Stimulated activated CD8-positive, alpha-beta memory T cell treated with anti-CD3 and anti-CD28 coated beads, Interleukin-7, amount 100 ng/mL, for 24 hours (primary cell): ENCODE measurements around the gene LBHD2.
"Not testable (repeated sequence)": the region's sequence is repeated elsewhere in the genome, so short reads cannot be mapped to it uniquely, and the experiment has no call there.

ENCODE experiments used
- DNase-seq: peaks from one replicate; pipeline ENCODE4 v3.0.0-alpha.2; 2020; ENCODE audit warnings: low read depth

The LBHD2 gene

GRCh38 chr14:103084021-103084919 is at the start of gene LBHD2:
LBHD2 (plus strand) TSS chr14:103084210; CDS start chr14:103086013, 1,803 bp downstream.
- no peak for DNase-seq

DNA sequence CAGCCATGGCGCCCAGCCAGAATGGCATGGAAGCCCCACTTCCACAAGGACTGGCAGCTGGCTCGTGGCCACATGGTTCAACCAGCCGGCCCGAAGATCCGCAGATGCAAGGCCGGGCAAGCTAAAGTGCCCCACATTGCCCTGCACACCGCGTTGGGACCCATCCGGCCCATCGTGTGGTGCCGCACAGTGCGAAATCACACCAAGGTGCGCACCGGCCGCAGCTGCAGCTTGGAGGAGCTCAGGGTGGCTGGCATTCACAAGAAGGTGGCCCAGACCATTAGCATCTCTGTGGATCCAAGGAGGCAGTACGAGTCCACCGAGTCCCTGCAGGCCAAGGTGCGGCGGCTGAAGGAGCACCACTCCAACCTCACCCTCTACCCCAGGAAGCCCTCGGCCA is 42.5 kb upstream of the LBHD2 start:
- DNase-seq = no peak

- DNase-seq = no peak
Observed at GRCh38 chr14:103043257-103044015, 40.6 kb upstream of the LBHD2 start.

- DNase-seq = no peak
Observed at GRCh38 chr14:103045371-103045869, 38.6 kb upstream of the LBHD2 start.

DNA sequence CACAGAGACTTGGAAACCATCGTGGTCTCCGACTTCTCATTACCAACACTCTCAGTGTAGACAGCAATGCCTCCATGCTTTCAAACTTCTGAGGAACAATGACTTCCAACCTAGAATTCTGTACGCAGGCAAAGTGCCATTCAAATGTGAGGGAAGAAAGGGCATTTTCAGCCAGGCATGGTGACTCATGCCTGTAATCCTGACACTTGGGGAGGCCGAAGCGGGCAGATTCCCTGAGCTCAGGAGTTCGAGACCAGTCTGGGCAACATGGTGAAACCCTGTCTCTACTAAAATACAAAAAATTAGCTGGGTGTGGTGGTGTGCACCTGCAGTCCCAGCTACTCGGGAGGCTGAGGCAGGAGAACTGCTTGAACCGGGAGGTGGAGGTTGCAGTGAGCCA is 36.6 kb upstream of the LBHD2 start:
- DNase-seq = not testable (repeated sequence)

- DNase-seq = no peak
Observed at GRCh38 chr14:103050935-103051334, 33.1 kb upstream of the LBHD2 start.

DNA sequence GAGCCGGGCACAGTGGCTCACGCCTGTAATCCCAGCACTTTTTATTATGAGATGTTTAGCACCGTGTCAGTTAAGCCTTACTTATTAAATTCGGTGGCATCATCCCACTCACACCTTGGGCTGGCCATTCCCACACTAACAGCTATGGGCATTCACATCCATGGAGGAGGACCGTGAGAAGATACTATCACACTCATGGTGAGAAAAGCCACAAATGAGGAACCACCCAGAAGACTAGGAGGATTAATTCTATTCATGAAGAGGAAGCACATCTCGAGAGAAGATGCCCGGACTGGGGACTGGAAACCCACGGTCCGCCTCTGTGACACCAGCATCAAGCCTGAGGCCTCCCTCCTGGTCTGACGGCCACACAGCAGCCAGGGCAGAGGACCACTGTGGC is 31.6 kb upstream of the LBHD2 start:
- DNase-seq = no peak

- no peak for DNase-seq
Observed at GRCh38 chr14:103055695-103056094, 28.3 kb upstream of the LBHD2 start.

- DNase-seq = no peak
Observed at GRCh38 chr14:103056322-103057027, 27.5 kb upstream of the LBHD2 start.

- no peak for DNase-seq
Observed at GRCh38 chr14:103057028-103057371, 27.0 kb upstream of the LBHD2 start.

DNA sequence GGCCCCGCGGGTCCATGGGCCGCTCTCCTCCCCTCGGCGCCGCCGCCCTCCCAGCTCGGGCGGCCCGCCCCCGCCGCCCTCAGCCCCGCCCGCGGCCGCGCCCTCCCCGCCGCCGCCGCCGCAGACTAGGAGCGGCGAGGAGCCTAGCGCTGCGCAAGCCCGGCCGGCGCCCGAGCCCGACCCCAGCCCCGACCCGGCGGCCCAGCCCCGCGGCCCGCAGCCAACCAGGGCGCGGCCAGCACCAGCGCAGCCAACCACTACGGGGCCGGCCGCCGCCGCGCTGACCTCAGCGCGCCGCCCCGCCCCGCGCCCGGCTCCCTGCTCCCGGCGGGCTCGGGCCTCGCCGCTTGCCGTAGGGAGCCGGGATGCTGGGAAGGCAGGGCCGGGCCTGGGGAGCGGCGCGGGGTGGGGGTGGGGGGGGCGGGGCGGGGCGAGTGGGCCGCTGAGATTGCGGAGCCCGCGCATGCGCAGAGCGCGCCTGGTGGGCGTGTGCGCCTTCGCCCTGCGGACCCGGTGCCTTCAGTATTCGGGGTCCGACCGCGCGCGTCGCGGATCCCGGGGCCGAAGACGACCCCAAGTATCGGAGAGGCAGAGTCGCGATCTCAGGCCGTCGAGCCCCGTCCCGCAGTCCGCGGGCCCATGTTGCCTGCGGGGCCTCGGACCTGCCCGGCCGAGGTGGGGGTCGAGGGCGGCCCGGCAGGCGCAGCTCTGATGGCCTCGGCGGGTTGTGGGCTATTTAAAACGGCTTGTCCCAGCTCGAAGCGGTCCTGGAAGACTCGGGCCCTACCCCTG is 26.4 kb upstream of the LBHD2 start, which contains the start of gene CDC42BPB:
Gene CDC42BPB (minus strand): TSS at position 178 of the 792 bp plus-strand sequence. CDS start 376 bp downstream, outside the sequence.
- peak; percentile 16 for DNase-seq

DNA sequence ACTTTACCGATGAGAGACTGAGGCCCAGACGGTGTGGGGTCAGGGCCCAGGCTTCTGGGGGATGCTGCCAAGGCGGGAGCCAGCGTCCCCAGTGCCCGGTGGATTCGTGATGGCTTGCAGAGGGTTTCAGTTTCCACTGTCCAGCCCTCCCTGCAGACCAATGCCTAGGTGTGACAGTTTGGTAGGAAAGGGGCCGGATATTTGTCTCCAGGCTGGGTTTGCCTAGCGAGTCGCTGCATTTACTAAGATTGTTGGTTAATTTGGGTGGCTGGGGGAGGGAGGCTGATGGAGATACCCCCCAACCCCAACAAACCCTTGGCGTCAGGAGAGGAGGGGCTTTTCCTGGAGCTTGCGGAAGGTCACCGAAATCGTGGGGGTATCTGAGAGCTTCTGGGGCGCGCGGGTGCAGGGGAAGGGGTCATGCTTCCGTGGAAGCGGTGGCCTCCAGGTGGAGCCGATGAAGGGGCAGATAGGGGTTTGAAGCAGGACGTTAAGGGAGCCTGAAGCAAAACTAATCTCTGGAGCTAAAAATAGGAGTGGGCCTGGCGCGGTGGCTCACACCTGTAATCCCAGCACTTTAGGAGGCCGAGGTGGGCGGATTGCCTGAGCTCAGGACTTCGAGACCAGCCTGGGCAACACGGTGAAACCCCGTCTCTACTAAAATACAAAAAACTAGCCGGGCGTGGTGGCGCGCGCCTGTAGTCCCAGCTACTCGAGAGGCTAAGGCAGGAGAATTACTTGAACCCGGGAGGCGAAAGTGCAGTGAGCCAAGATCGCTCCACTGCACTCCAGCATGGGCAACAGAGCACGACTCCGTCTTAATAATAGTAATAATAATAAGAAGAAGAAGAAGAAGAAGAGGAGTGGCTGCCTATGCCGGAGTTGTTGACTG is 25.6 kb upstream of the LBHD2 start:
- DNase-seq = no peak

- DNase-seq = no peak
Observed at GRCh38 chr14:103059556-103059955, 24.5 kb upstream of the LBHD2 start.

GRCh38 chr14:103061482-103061976 is 22.5 kb upstream of the LBHD2 start:
- DNase-seq = no peak

DNA sequence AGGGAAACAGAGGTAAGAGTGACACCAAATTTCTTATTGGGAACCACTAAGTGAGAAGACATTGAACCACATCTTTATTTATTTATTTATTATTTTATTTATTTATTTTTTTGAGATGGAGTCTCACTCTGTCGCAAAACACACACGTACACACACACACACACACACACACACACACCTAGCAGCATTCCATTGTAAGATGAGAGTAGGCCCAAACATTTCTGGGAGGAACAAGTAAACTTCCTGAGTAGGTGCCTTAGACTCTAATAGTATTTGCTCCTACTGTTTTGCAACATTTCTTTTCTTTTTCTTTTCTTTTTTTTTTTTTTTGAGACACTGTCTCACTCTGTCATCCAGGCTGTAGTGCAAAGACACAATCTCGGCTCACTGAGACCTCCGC is 19.6 kb upstream of the LBHD2 start:
- no peak for DNase-seq

GRCh38 chr14:103064978-103065377 is 19.0 kb upstream of the LBHD2 start:
- DNase-seq = no peak

DNA sequence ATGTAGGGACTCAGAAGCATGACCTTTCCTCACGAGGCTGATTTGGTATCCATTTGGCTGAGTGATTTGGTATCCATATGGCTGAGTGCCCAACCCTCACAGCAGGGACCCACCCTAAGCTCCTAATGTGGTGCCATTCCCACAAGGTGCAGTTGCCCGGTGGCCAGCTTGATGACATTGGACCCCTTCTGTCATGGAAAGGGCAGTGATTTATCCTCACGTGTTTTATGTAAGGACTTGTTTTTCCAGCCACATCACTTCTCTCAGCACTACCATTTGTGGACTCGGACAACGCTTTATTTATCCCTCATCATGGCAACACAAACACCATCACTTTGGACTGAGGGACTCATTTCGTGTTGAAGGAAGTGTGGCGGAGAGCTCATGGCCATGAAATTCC is 18.1 kb upstream of the LBHD2 start:
- DNase-seq = no peak

DNA sequence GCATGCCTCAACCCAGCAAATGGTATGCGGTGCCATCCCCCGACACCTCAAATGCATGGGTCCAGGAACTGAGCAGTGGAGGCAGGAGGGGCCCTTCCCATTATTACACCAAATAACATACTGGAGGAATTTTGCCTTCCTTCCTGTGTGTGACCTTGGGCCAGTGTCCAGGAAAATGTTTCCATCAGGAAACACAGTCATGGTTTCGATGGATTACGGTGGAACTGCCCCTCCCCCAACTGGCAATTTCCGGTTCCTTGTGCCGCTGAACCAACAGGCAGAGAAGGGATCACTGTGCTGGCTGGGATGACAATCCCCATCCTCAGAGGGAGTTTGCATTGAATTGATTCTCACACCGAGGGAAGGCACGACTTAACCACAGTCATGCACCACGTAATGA is 17.6 kb upstream of the LBHD2 start:
- DNase-seq = no peak

GRCh38 chr14:103067231-103067954 is 16.6 kb upstream of the LBHD2 start:
- DNase-seq = no peak
